Adrenal gland (tissue), 12 donors: ENCODE results near the gene RAPGEF2. TPM values are rescaled to one million over a fixed set of nuclear protein-coding genes. Genes with fewer than 3 reads are reported as not detected.

Source experiments
- DNase-seq, 7 donors: peaks; one replicate each; pipeline ENCODE4 v3.0.0-alpha.2; 2019 to 2020
- H3K27ac ChIP-seq, 5 donors: fragments of 200-600 bp; sonication (generic) in 4 of 5; 1 replicate in 3 of 5; 2 replicates in 2 of 5; pipeline versions ENCODE4 v1.5.1 to v1.8.0; 2016 to 2020; ENCODE audit warnings: mild to moderate bottlenecking in 1 of 5
- H3K27me3 ChIP-seq: fragments of 200-600 bp; 2 replicates; pipeline ENCODE4 v1.8.0; 2021
- H3K36me3 ChIP-seq, 2 donors: fragments of 200-600 bp; replicated peaks in 1 of 2; 1 replicate in 1 of 2; 2 replicates in 1 of 2; pipeline versions ENCODE4 v1.5.1 to v1.8.0; 2018 to 2022
- H3K4me1 ChIP-seq, 2 donors: fragments of 200-600 bp; replicated peaks in 1 of 2; 1 replicate in 1 of 2; 2 replicates in 1 of 2; pipeline versions ENCODE4 v1.5.1 to v1.8.0; 2018 to 2021
- H3K4me3 ChIP-seq, 4 donors: fragments of 200-600 bp; sonication (generic) in 3 of 4; one replicate each; pipeline ENCODE4 v1.5.1; 2016 to 2018
- H3K9me3 ChIP-seq, 3 donors: fragments of 200-600 bp; sonication (generic) in 1 of 3; replicated peaks in 1 of 3; 1 replicate in 2 of 3; 2 replicates in 1 of 3; pipeline versions ENCODE4 v1.5.1 to v1.8.0; 2016 to 2021
- POLR2A ChIP-seq, 2 donors: fragments of 450-650 bp; IDR thresholded peaks; one replicate each; pipeline ENCODE4 v1.6.1; 2017; ENCODE audit warnings: antibody characterized with exemption in 2 of 2, mild to moderate bottlenecking in 2 of 2, moderate library complexity in 1 of 2
- WGBS, 4 donors: extraction: QIAGEN DNeasy Blood & Tissue Kit in 2 of 4; methylation state at CpG; one replicate each; pipeline versions ENCODE4 v1.1.5 to v1.1.7; 2013 to 2017; 5-methylcytosine and 5-hydroxymethylcytosine counted together
- intact Hi-C, 2 donors: fragments of 100-400 bp; cut with DNase I; formaldehyde crosslinking; loops; one replicate each; pipeline versions ENCODE4 v1.14.1 to v1.15.0; 2022 to 2023
- polyA plus RNA-seq, 3 donors: library from polyadenylated mRNA; stranded (reverse); fragments of 200-250 nt in 2 of 3; fragments of 350-450 nt in 1 of 3; fragmentation: Illumina TruSeq in 1 of 3; extraction: RNeasy Lipid Tissue Mini Kit (QIAGEN cat#74804) in 1 of 3; gene quantifications; one replicate each; pipeline ENCODE4 v1.2.3, GENCODE V29; 2013 to 2014
- total RNA-seq, 9 donors: library from RNA; depleted of rRNA in 4 of 9; stranded (reverse); fragments of >200 nt in 4 of 9; fragments of 120-200 nt in 1 of 9; fragmentation: NEBNext Ultra II Directional in 1 of 9; extraction: Animal tissue kit (Norgen Biotek cat#: 25700) in 1 of 9; gene quantifications; one replicate each; pipeline versions ENCODE4 v1.1.0 to v1.2.4, GENCODE V29; 2013 to 2023
- TF ChIP-seq, protein P1 (sequence below), 6 experiments: fragments of 450-650 bp in 4 of 6; fragments of 200-600 bp in 2 of 6; sonication (generic) in 1 of 6; IDR thresholded peaks; 1 replicate in 5 of 6; 2 replicates in 1 of 6; pipeline versions ENCODE4 v1.5.1 to v1.8.0; 2016 to 2021; ENCODE audit warnings: antibody characterized with exemption in 6 of 6, mild to moderate bottlenecking in 2 of 6, moderate library complexity in 1 of 6
- donor health status: healthy with polysubstance abuse.
- donor health status: Bipolar disorder and iron deficiency.
- donor health status: DM: yes; HTN: yes; CAD: no.
- donor health status: DM: no; HTN: no; CAD: no.
- donor health status: DM: no; HTN: no; CAD: no.
- donor health status: DM: yes; HTN: yes; CAD: no.

RAPGEF2 gene
- total and polyA plus RNA-seq, 12 donors, result 5.2 to 53.9 (median 25.3) TPM

DNA sequence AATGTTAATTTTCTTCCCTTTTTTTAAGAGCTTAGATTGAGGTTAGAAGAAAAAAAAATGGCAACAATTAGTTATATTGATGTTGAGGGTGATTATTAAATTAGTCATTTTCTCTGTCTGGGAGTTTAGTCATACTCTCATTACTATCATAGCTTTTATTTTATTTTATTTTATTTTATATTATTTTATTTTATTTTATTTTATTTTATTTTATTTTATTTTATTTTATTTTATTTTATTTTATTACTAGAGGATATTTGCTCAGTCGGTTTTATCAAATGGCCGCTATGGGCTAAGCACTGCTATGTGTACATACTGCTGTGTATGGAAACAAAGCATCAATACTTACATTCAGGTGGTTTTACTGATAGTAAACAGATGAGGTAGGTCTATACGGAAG, 239.5 kb downstream of the RAPGEF2 start:
- Histone ChIP-seq H3K27ac (no peak overlapping the region), H3K4me3 (no peak overlapping the region), H3K27me3 (no peaks in the 10 kb centered on the region), H3K4me1 (no peaks in the 10 kb centered on the region), H3K9me3 (no peaks in the 10 kb centered on the region), H3K36me3 (peaks cover 0 to 31% of the 10 kb centered on the region in 2 donors)
- intact Hi-C loops, result no loop called here
- TF ChIP-seq, protein P1, sequence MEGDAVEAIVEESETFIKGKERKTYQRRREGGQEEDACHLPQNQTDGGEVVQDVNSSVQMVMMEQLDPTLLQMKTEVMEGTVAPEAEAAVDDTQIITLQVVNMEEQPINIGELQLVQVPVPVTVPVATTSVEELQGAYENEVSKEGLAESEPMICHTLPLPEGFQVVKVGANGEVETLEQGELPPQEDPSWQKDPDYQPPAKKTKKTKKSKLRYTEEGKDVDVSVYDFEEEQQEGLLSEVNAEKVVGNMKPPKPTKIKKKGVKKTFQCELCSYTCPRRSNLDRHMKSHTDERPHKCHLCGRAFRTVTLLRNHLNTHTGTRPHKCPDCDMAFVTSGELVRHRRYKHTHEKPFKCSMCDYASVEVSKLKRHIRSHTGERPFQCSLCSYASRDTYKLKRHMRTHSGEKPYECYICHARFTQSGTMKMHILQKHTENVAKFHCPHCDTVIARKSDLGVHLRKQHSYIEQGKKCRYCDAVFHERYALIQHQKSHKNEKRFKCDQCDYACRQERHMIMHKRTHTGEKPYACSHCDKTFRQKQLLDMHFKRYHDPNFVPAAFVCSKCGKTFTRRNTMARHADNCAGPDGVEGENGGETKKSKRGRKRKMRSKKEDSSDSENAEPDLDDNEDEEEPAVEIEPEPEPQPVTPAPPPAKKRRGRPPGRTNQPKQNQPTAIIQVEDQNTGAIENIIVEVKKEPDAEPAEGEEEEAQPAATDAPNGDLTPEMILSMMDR (IDR thresholded peaks at IDR 0.05), result no peak
- no peak for TF ChIP-seq POLR2A (IDR thresholded peaks at IDR 0.05)
- no peak for DNase-seq
- WGBS, 4 donors, result 85 to 97% (median 90%) methylated on average over 3 of the region's 3 CpGs

DNA sequence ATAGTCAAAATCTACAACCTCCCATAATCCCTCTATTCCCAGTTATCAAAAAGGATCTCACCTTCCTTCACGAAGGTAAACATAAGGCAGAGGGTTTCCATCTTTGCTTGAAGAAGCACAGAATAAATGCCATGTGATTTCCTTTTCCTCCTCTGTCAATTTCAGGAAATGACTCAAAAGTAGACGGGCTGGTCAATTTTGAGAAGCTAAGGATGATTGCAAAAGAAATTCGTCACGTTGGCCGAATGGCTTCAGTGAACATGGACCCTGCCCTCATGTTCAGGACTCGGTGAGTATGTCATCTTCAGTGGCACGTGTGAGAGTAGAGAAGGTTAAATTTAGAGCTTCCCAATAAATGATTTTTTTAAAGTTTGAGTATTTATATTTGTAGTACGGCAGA, 240.2 kb downstream of the RAPGEF2 start:
- H3K4me1 ChIP-seq, result no peaks in the 10 kb centered on the region
- DNase-seq, result no peak
- no peak overlapping the region for H3K4me3 ChIP-seq
- H3K27me3 ChIP-seq, result no peaks in the 10 kb centered on the region
- TF ChIP-seq POLR2A (IDR thresholded peaks at IDR 0.05), result no peak
- TF ChIP-seq, protein P1 (IDR thresholded peaks at IDR 0.05), result no peak
- H3K27ac ChIP-seq, result no peak overlapping the region
- H3K9me3 ChIP-seq, result no peaks in the 10 kb centered on the region
- peaks cover 0 to 31% of the 10 kb centered on the region in 2 donors for H3K36me3 ChIP-seq
- intact Hi-C loops, result no loop called here
- WGBS, 4 donors, result 87 to 93% (median 89%) methylated on average over 8 of the region's 8 CpGs

DNA sequence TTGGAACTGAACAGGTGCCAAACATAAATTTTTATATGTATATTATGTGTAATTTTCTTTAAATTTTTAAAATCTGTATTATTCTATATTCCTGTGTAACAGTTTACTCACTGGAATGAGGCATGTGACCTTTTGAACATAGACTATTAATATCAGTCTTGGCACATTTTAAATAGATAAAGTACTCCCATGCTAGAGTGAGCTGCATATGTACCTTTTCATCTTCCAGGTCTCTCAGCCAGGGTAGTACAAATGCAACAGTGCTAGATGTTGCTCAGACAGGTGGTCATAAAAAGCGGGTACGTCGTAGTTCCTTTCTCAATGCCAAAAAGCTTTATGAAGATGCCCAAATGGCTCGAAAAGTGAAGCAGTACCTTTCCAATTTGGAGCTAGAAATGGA, 242.0 kb downstream of the RAPGEF2 start:
- intact Hi-C loops, result no loop called here

DNA sequence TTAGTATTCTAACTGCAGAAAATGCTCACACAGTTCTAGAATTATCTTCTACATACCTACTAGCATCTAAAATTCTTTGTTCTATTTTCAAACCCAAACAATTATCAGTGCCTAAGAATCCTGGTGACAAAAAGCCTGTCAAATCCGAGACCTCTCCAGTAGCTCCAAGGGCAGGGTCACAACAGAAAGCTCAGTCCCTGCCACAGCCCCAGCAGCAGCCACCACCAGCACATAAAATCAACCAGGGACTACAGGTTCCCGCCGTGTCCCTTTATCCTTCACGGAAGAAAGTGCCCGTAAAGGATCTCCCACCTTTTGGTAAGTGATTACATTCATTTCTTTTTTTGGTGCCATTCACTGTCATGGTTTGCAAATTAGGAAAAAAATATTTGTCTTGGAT, 243.8 kb downstream of the RAPGEF2 start:
- peaks cover 0 to 5% (median 0%) of the 10 kb centered on the region in 3 donors for H3K9me3 ChIP-seq
- intact Hi-C loops, result no loop called here
- H3K36me3 ChIP-seq, result peaks cover 0 to 34% of the 10 kb centered on the region in 2 donors
- H3K27me3 ChIP-seq, result no peaks in the 10 kb centered on the region
- 93 to 99% (median 96%) methylated on average over 5 of the region's 5 CpGs for WGBS, 4 donors
- no peaks in the 10 kb centered on the region for H3K4me1 ChIP-seq
- DNase-seq, result no peak
- no peak for TF ChIP-seq POLR2A (IDR thresholded peaks at IDR 0.05)
- TF ChIP-seq, protein P1 (IDR thresholded peaks at IDR 0.05), result no peak
- no peak overlapping the region for H3K27ac ChIP-seq
- no peak overlapping the region for H3K4me3 ChIP-seq

More for the DNA sequence above, 242.0 kb downstream of the RAPGEF2 start:
- 97 to 99% (median 99%) methylated on average over 4 of the region's 4 CpGs for WGBS, 4 donors
- DNase-seq, result no peak
- Histone ChIP-seq H3K9me3 (peaks cover 0 to 4% (median 0%) of the 10 kb centered on the region in 3 donors), H3K27ac (no peak overlapping the region), H3K4me1 (no peaks in the 10 kb centered on the region), H3K4me3 (no peak overlapping the region), H3K36me3 (peaks cover 0 to 20% of the 10 kb centered on the region in 2 donors), H3K27me3 (no peaks in the 10 kb centered on the region)
- TF ChIP-seq POLR2A (IDR thresholded peaks at IDR 0.05), result no peak
- TF ChIP-seq, protein P1 (IDR thresholded peaks at IDR 0.05), result no peak
